K562 (cell line): Measurements from ENCODE around the gene ANO9. TPM values are rescaled to one million over a fixed set of nuclear protein-coding genes. Genes with fewer than 3 reads are reported as not detected.
A peak's percentile ranks its signal among the peaks of the same experiment; 100 is the strongest.

Experiments used
- CC2D1A ChIP-seq: fragments of 450-650 bp; IDR thresholded peaks from 2 replicates; pipeline ENCODE4 v1.6.1; 2017; ENCODE audit warnings: mild to moderate bottlenecking
- MAFK ChIP-seq: IDR thresholded peaks from 2 replicates; pipeline ENCODE4 v1.6.1; 2011; ENCODE audit warnings: low read length, improper control_type of control experiment
- MAZ ChIP-seq, 2 experiments: fragments of 450-650 bp in 1 of 2; sonication (generic) in 1 of 2; formaldehyde crosslinking; IDR thresholded peaks in 1 of 2; conservative IDR thresholded peaks in 1 of 2; 2 replicates each; pipeline versions ENCODE4 v1.4.0 to v1.5.0; 2020; ENCODE audit warnings: mild to moderate bottlenecking in 1 of 2, missing genetic modification reagents in 1 of 2
- MECOM ChIP-seq: fragments of 250-450 bp; sonication (Bioruptor Pico); IDR thresholded peaks from 2 replicates; pipeline ENCODE4 v1.8.0; 2022; ENCODE audit warnings: inconsistent platforms
- POLR2B ChIP-seq: fragments of 450-650 bp; IDR thresholded peaks from 2 replicates; pipeline ENCODE4 v1.6.1; 2018; ENCODE audit warnings: low read depth; ENCODE audit not compliant: partially characterized antibody
- RBFOX2 ChIP-seq: fragments of 200-400 bp; formaldehyde crosslinking; IDR thresholded peaks from 2 replicates; pipeline ENCODE4 v1.6.1; 2017; ENCODE audit warnings: low read depth, mild to moderate bottlenecking, low read length, moderate library complexity
- SMARCB1 ChIP-seq: IDR thresholded peaks from 2 replicates; pipeline ENCODE4 v1.6.1; 2011; ENCODE audit warnings: improper control_type of control experiment, low read depth; ENCODE audit not compliant: insufficient read length
- ZC3H4 ChIP-seq: sonication (generic); formaldehyde crosslinking; IDR thresholded peaks from 2 replicates; pipeline ENCODE4 v1.9.0; 2021; ENCODE audit warnings: missing genetic modification reagents, borderline replicate concordance
- ZFP30 ChIP-seq: fragments of 250-450 bp; sonication (Bioruptor Pico); IDR thresholded peaks from 2 replicates; pipeline ENCODE4 v1.8.0; 2022; ENCODE audit warnings: moderate library complexity, mild to moderate bottlenecking, inconsistent platforms, borderline replicate concordance
- ZNF134 ChIP-seq: fragments of 250-450 bp; sonication (Bioruptor Pico); conservative IDR thresholded peaks from 2 replicates; pipeline ENCODE4 v1.4.0; 2020
- ZNF263 ChIP-seq: sonication (generic); formaldehyde crosslinking; IDR thresholded peaks from 2 replicates; pipeline ENCODE4 v1.8.0; 2022; ENCODE audit warnings: mild to moderate bottlenecking, missing genetic modification reagents, borderline replicate concordance
- polyA plus RNA-seq, 8 experiments: library from polyadenylated mRNA; depleted of rRNA in 4 of 8; stranded (reverse) in 5 of 8; unstranded in 3 of 8; fragments of >200 nt; fragmentation: Nextera tagmentation in 2 of 8; fragmentation: Illumina TruSeq in 1 of 8; extraction: Ambion mirVana in 2 of 8; extraction: Trizol in 1 of 8; gene quantifications; 2 replicates each; pipeline versions ENCODE4 v1.2.1 to v1.2.3, GENCODE V29; 2011 to 2014; ENCODE audit warnings: inconsistent platforms in 1 of 8, missing spikeins in 1 of 8
- total RNA-seq, 7 experiments: library from RNA; depleted of rRNA in 6 of 7; stranded (reverse); fragments of >200 nt in 6 of 7; fragmentation: Illumina TruSeq in 2 of 7; extraction: Trizol in 2 of 7; gene quantifications; 2 replicates each; pipeline versions ENCODE4 v1.2.1 to v1.2.3, GENCODE V29; 2011 to 2021; ENCODE audit warnings: low replicate concordance in 1 of 7
- TF ChIP-seq, protein P1 (sequence below), 2 experiments: fragments of 450-650 bp; formaldehyde crosslinking in 1 of 2; IDR thresholded peaks; 2 replicates each; pipeline versions ENCODE4 v1.4.0 to v1.6.1; 2014 to 2020; ENCODE audit warnings: mild to moderate bottlenecking in 2 of 2, borderline replicate concordance in 1 of 2, low read depth in 1 of 2
- TF ChIP-seq, protein P2 (sequence below): sonication (generic); formaldehyde crosslinking; IDR thresholded peaks from 2 replicates; pipeline ENCODE4 v1.8.0; 2022; ENCODE audit warnings: missing genetic modification reagents, mild to moderate bottlenecking, borderline replicate concordance

Gene ANO9
- total and polyA plus RNA-seq, 9 of the 15 experiments (the other 6 are each of a cell fraction or from before 2014, with no cell fraction given), result 0.20 to 14.5 (median 4.5) TPM

DNA sequence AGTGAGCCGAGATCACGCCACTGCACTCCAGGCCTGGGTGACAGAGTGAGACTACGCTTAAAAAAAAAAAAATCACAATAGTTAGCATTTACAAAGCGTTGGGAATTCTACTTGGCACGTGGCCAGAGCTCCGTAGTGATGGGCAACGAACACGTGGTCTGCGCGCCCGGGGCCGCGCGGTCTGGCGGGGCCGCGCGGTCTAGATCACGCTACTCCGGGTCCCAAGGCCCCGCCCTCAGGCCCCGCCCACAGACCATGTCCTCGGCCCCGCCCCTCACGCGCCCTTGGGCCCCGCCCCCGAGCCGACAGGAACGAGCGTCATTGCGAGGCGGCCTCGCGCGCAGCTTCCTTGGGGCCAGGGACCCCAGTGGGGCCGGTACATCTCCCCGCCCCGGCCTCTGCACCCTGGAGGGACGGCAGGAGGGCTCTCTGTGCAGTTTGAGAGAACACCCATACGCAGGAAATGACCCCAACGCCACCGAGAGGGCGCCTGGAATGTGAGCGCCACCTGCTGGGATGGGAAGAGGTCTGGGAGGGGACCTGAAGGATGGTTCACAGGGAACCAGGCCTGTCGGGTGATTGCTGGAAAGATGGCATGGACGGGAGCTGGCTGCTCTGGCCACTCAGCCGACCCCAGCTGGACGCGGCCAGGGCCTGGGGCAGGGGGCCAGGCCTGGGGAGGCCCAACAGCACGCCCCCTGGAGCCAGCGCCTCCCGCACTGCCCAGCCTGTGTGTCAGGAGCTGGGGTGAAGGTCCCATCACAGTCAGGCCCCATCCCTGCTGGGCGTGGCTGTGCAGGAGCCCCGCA, 6.3 kb upstream of the ANO9 start (continued):
- TF ChIP-seq, protein P1, sequence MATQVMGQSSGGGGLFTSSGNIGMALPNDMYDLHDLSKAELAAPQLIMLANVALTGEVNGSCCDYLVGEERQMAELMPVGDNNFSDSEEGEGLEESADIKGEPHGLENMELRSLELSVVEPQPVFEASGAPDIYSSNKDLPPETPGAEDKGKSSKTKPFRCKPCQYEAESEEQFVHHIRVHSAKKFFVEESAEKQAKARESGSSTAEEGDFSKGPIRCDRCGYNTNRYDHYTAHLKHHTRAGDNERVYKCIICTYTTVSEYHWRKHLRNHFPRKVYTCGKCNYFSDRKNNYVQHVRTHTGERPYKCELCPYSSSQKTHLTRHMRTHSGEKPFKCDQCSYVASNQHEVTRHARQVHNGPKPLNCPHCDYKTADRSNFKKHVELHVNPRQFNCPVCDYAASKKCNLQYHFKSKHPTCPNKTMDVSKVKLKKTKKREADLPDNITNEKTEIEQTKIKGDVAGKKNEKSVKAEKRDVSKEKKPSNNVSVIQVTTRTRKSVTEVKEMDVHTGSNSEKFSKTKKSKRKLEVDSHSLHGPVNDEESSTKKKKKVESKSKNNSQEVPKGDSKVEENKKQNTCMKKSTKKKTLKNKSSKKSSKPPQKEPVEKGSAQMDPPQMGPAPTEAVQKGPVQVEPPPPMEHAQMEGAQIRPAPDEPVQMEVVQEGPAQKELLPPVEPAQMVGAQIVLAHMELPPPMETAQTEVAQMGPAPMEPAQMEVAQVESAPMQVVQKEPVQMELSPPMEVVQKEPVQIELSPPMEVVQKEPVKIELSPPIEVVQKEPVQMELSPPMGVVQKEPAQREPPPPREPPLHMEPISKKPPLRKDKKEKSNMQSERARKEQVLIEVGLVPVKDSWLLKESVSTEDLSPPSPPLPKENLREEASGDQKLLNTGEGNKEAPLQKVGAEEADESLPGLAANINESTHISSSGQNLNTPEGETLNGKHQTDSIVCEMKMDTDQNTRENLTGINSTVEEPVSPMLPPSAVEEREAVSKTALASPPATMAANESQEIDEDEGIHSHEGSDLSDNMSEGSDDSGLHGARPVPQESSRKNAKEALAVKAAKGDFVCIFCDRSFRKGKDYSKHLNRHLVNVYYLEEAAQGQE (IDR thresholded peaks at IDR 0.05; ENCODE audit: borderline replicate concordance), result peak; percentile 72; the same call in 1 of the 2 replicates
- TF ChIP-seq, protein P1 (CRISPR knock-in tag; IDR thresholded peaks at IDR 0.05; ENCODE audit: low read depth), result no peak
- no peak for TF ChIP-seq SMARCB1
- TF ChIP-seq RBFOX2, result peak; percentile 87
- no peak; the same call in 1 of the 2 replicates for TF ChIP-seq ZNF263 (CRISPR knock-in tag)
- no peak; the same call in 1 of the 2 replicates for TF ChIP-seq ZC3H4 (CRISPR knock-in tag)
- TF ChIP-seq MECOM (CRISPR knock-in tag), result no peak
- TF ChIP-seq, protein P2, sequence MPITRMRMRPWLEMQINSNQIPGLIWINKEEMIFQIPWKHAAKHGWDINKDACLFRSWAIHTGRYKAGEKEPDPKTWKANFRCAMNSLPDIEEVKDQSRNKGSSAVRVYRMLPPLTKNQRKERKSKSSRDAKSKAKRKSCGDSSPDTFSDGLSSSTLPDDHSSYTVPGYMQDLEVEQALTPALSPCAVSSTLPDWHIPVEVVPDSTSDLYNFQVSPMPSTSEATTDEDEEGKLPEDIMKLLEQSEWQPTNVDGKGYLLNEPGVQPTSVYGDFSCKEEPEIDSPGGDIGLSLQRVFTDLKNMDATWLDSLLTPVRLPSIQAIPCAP (CRISPR knock-in tag), result no peak
- TF ChIP-seq ZFP30 (CRISPR knock-in tag), result no peak
- no peak for TF ChIP-seq MAFK
- no peak for TF ChIP-seq ZNF134 (CRISPR knock-in tag)
- TF ChIP-seq MAZ (CRISPR knock-in tag; conservative IDR thresholded peaks at IDR 0.05 in 1 of 2, IDR thresholded peaks at IDR 0.05 in 1 of 2), result peak; percentile 94 to 96
- peak; percentile 67 for TF ChIP-seq POLR2B
- 0 out of 2 replicates have a peak, but pooled peaks have one; percentile 32 for TF ChIP-seq CC2D1A
